ENCODE data around the gene COL8A1. TPM values are rescaled to one million over a fixed set of nuclear protein-coding genes. Genes with fewer than 3 reads are reported as not detected.

Gene COL8A1
- total and polyA plus RNA-seq, 7 experiments from 2014 or later = 0.13 to 0.24 (median 0.14) TPM; not detected in 3

GRCh38 chr3:99678896-99679295, 40.5 kb downstream of the COL8A1 start:
- no peaks in the 10 kb centered on the region for H3K4me1 Mint-ChIP-seq
- no peak overlapping the region for H3K27ac ChIP-seq (ENCODE audit: low read depth, low read length)
- no peaks in the 10 kb centered on the region for H3K36me3 Mint-ChIP-seq
- peaks cover 0 to 23% (median 13%) of the 10 kb centered on the region in 5 donors for H3K27me3 Mint-ChIP-seq
- no peak for ATAC-seq
- DNase-seq = no peak
- ChIA-PET POLR2A (no interaction called here), CTCF (no interaction called here)
- intact Hi-C loops (cut with micrococcal nuclease) = no loop called here
- no peaks in the 10 kb centered on the region for H3K9me3 ChIP-seq (ENCODE audit: control insufficient read depth in 2 of 3, low read length in 3 of 3)
- no peak overlapping the region for H3K27ac Mint-ChIP-seq
- H3K36me3 ChIP-seq (ENCODE audit: control insufficient read depth in 2 of 3, insufficient read depth in 3 of 3, low read length in 3 of 3) = no peaks in the 10 kb centered on the region
- no peak overlapping the region for H3K4me3 ChIP-seq (ENCODE audit: low read length)
- H3K4me1 ChIP-seq (ENCODE audit: control insufficient read depth in 2 of 2, insufficient read depth in 2 of 2, low read length in 2 of 2) = no peaks in the 10 kb centered on the region
- H3K4me3 Mint-ChIP-seq = no peak overlapping the region
- H3K9me3 Mint-ChIP-seq = peaks cover 0 to 3% (median 0%) of the 10 kb centered on the region in 11 donors
- no peaks in the 10 kb centered on the region for H3K27me3 ChIP-seq (ENCODE audit: control insufficient read depth in 2 of 2, insufficient read depth in 2 of 2, low read length in 2 of 2)

- intact Hi-C loops (cut with micrococcal nuclease) = loop anchor here in 1 of 2 donors (10.0 kb wide), 1 partner anchor 657 kb away; no protein-coding TSS in a partner anchor
- Mint-ChIP-seq H3K4me3 (no peak overlapping the region), H3K27ac (no peak overlapping the region), H3K9me3 (peaks cover 0 to 3% (median 0%) of the 10 kb centered on the region in 11 donors), H3K27me3 (peaks cover 0 to 14% (median 6%) of the 10 kb centered on the region in 5 donors), H3K4me1 (no peaks in the 10 kb centered on the region), H3K36me3 (no peaks in the 10 kb centered on the region)
- Histone ChIP-seq H3K27me3 (ENCODE audit: control insufficient read depth in 2 of 2, insufficient read depth in 2 of 2, low read length in 2 of 2) (no peaks in the 10 kb centered on the region), H3K27ac (ENCODE audit: low read depth, low read length) (no peak overlapping the region), H3K4me3 (ENCODE audit: low read length) (no peak overlapping the region), H3K4me1 (ENCODE audit: control insufficient read depth in 2 of 2, insufficient read depth in 2 of 2, low read length in 2 of 2) (no peaks in the 10 kb centered on the region), H3K36me3 (ENCODE audit: control insufficient read depth in 2 of 3, insufficient read depth in 3 of 3, low read length in 3 of 3) (no peaks in the 10 kb centered on the region), H3K9me3 (ENCODE audit: control insufficient read depth in 2 of 3, low read length in 3 of 3) (no peaks in the 10 kb centered on the region)
- POLR2A ChIA-PET = no interaction called here
- DNase-seq (no peak), ATAC-seq (no peak)
- CTCF ChIA-PET = no interaction called here
These were observed 43.1 kb downstream of the COL8A1 start for GRCh38 chr3:99681512-99681911.

- H3K27me3 Mint-ChIP-seq = peaks cover 0 to 18% (median 6%) of the 10 kb centered on the region in 5 donors
- no peaks in the 10 kb centered on the region for H3K36me3 Mint-ChIP-seq
- DNase-seq = no peak
- H3K4me3 ChIP-seq (ENCODE audit: low read length) = no peak overlapping the region
- peaks cover 0 to 3% (median 0%) of the 10 kb centered on the region in 11 donors for H3K9me3 Mint-ChIP-seq
- no peak overlapping the region for H3K4me3 Mint-ChIP-seq
- no peaks in the 10 kb centered on the region for H3K4me1 Mint-ChIP-seq
- no peaks in the 10 kb centered on the region for H3K27me3 ChIP-seq (ENCODE audit: control insufficient read depth in 2 of 2, insufficient read depth in 2 of 2, low read length in 2 of 2)
- ChIA-PET CTCF (no interaction called here), POLR2A (no interaction called here)
- H3K27ac ChIP-seq (ENCODE audit: low read depth, low read length) = no peak overlapping the region
- H3K27ac Mint-ChIP-seq = no peak overlapping the region
- H3K9me3 ChIP-seq (ENCODE audit: control insufficient read depth in 2 of 3, low read length in 3 of 3) = no peaks in the 10 kb centered on the region
- no peaks in the 10 kb centered on the region for H3K4me1 ChIP-seq (ENCODE audit: control insufficient read depth in 2 of 2, insufficient read depth in 2 of 2, low read length in 2 of 2)
- ATAC-seq = no peak
- intact Hi-C loops (cut with micrococcal nuclease) = loop anchor here in 1 of 2 donors (10.0 kb wide), 1 partner anchor 657 kb away; no protein-coding TSS in a partner anchor
- no peaks in the 10 kb centered on the region for H3K36me3 ChIP-seq (ENCODE audit: control insufficient read depth in 2 of 3, insufficient read depth in 3 of 3, low read length in 3 of 3)
These were observed 43.6 kb downstream of the COL8A1 start for GRCh38 chr3:99681976-99682375.

DNA sequence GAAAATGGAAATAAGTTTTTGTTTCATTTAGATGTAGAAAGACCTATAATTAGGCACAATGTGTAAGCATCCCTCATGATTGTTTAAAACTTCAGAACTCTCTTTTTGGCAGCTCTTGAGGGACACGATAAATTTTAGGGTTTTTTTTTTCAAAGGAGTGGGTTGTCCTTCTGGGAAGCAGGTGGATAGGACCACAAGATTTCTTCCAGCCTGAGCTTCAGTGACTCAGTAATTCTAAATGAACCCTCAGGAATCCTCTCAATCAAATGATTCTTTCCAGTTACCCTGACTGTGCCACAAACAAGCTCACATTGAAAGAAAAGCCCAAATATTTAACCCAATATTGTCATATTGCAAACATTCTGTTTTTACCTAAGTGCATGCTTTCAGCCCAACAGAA, 45.1 kb downstream of the COL8A1 start:
- no peak overlapping the region for H3K27ac Mint-ChIP-seq

DNA sequence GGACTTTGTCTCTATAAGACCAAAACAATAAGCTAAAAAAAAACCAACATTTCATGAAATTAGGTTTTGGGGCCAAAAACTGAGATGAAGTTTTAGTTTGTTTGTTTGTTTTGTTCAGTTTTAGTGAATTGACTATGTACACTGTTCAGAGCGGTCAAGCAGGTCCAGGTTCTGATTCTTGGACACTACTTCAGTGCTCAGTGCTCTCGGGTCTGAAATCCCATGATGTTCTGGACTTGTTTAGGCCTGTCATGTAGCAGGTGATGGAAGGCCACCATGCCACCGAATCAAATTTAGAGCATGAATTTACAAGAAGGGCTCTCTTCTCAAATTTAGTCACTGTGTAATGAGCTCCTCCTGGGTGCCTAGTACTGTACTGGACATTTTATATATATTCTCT, 45.5 kb downstream of the COL8A1 start:
- Histone ChIP-seq H3K27me3 (ENCODE audit: control insufficient read depth in 2 of 2, insufficient read depth in 2 of 2, low read length in 2 of 2) (no peaks in the 10 kb centered on the region), H3K36me3 (ENCODE audit: control insufficient read depth in 2 of 3, insufficient read depth in 3 of 3, low read length in 3 of 3) (no peaks in the 10 kb centered on the region), H3K9me3 (ENCODE audit: control insufficient read depth in 2 of 3, low read length in 3 of 3) (no peaks in the 10 kb centered on the region), H3K4me1 (ENCODE audit: control insufficient read depth in 2 of 2, insufficient read depth in 2 of 2, low read length in 2 of 2) (no peaks in the 10 kb centered on the region), H3K27ac (ENCODE audit: low read depth, low read length) (no peak overlapping the region), H3K4me3 (ENCODE audit: low read length) (no peak overlapping the region)
- intact Hi-C loops (cut with micrococcal nuclease) = loop anchor here in 1 of 2 donors (10.0 kb wide), 1 partner anchor 659 kb away; no protein-coding TSS in a partner anchor
- no peak overlapping the region for H3K27ac Mint-ChIP-seq
- H3K9me3 Mint-ChIP-seq = peaks cover 0 to 2% (median 0%) of the 10 kb centered on the region in 11 donors
- no peak for ATAC-seq
- POLR2A ChIA-PET = no interaction called here
- DNase-seq = no peak
- H3K4me3 Mint-ChIP-seq = no peak overlapping the region
- no peaks in the 10 kb centered on the region for H3K36me3 Mint-ChIP-seq
- CTCF ChIA-PET = no interaction called here
- H3K27me3 Mint-ChIP-seq = peaks cover 4 to 20% (median 8%) of the 10 kb centered on the region in 5 donors
- no peaks in the 10 kb centered on the region for H3K4me1 Mint-ChIP-seq

More for the DNA sequence above, 45.1 kb downstream of the COL8A1 start:
- Mint-ChIP-seq H3K4me3 (no peak overlapping the region), H3K9me3 (peaks cover 0 to 2% (median 0%) of the 10 kb centered on the region in 11 donors), H3K4me1 (no peaks in the 10 kb centered on the region), H3K27me3 (peaks cover 4 to 20% (median 6%) of the 10 kb centered on the region in 5 donors), H3K36me3 (no peaks in the 10 kb centered on the region)
- no peak overlapping the region for H3K4me3 ChIP-seq (ENCODE audit: low read length)
- no peaks in the 10 kb centered on the region for H3K9me3 ChIP-seq (ENCODE audit: control insufficient read depth in 2 of 3, low read length in 3 of 3)
- intact Hi-C loops (cut with micrococcal nuclease) = loop anchor here in 1 of 2 donors (10.0 kb wide), 1 partner anchor 659 kb away; no protein-coding TSS in a partner anchor
- CTCF ChIA-PET = interaction anchor here (1.0 kb wide), 1 partner anchor 30 kb away, joined by 3 read pairs; no protein-coding TSS in a partner anchor
- no peak overlapping the region for H3K27ac ChIP-seq (ENCODE audit: low read depth, low read length)
- no peaks in the 10 kb centered on the region for H3K27me3 ChIP-seq (ENCODE audit: control insufficient read depth in 2 of 2, insufficient read depth in 2 of 2, low read length in 2 of 2)
- POLR2A ChIA-PET = no interaction called here
- DNase-seq (no peak), ATAC-seq (no peak)
- no peaks in the 10 kb centered on the region for H3K36me3 ChIP-seq (ENCODE audit: control insufficient read depth in 2 of 3, insufficient read depth in 3 of 3, low read length in 3 of 3)
- H3K4me1 ChIP-seq (ENCODE audit: control insufficient read depth in 2 of 2, insufficient read depth in 2 of 2, low read length in 2 of 2) = no peaks in the 10 kb centered on the region

- intact Hi-C loops (cut with micrococcal nuclease) = loop anchor here in 1 of 2 donors (5.0 to 10.0 kb wide), 2 partner anchors 660 to 1642 kb away; no protein-coding TSS in a partner anchor
- ATAC-seq = no peak
These were observed 46.2 kb downstream of the COL8A1 start for GRCh38 chr3:99684644-99685043.

DNA sequence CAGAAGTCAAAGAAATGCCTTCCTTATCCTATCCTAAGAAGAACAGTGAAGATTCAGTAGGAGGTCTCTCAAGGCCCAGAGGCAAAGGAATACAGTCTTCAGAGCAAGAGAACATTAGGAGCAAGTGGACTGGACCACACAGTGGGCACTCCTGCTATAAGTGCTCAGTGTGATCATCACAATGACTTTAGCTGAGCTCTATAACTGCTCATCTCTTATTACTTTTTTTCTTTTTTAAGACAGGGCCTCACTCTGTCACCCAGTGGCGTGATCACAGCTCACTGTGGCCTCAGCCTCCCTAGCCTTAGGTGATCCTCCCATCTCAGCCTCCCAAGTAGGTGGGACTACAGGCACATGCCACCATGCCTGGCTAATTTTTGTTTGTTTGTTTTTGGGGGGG, 48.1 kb downstream of the COL8A1 start:
- intact Hi-C loops (cut with micrococcal nuclease) = loop anchor here (2.0 to 10.0 kb wide), 3 partner anchors 662 to 1648 kb away; no protein-coding TSS in a partner anchor
- H3K9me3 Mint-ChIP-seq = peaks cover 0 to 2% (median 0%) of the 10 kb centered on the region in 11 donors
- H3K27ac Mint-ChIP-seq = no peak overlapping the region
- Histone ChIP-seq H3K4me1 (ENCODE audit: control insufficient read depth in 2 of 2, insufficient read depth in 2 of 2, low read length in 2 of 2) (no peaks in the 10 kb centered on the region), H3K4me3 (ENCODE audit: low read length) (no peak overlapping the region), H3K27me3 (ENCODE audit: control insufficient read depth in 2 of 2, insufficient read depth in 2 of 2, low read length in 2 of 2) (no peaks in the 10 kb centered on the region), H3K27ac (ENCODE audit: low read depth, low read length) (no peak overlapping the region), H3K36me3 (ENCODE audit: control insufficient read depth in 2 of 3, insufficient read depth in 3 of 3, low read length in 3 of 3) (no peaks in the 10 kb centered on the region), H3K9me3 (ENCODE audit: control insufficient read depth in 2 of 3, low read length in 3 of 3) (no peaks in the 10 kb centered on the region)
- ATAC-seq (no peak), DNase-seq (no peak)
- ChIA-PET CTCF (interaction anchor here (1.4 kb wide), 1 partner anchor 869 kb away, joined by 4 read pairs; no protein-coding TSS in a partner anchor), POLR2A (no interaction called here)
- peaks cover 4 to 20% (median 9%) of the 10 kb centered on the region in 5 donors for H3K27me3 Mint-ChIP-seq
- H3K4me1 Mint-ChIP-seq = no peaks in the 10 kb centered on the region
- no peak overlapping the region for H3K4me3 Mint-ChIP-seq
- no peaks in the 10 kb centered on the region for H3K36me3 Mint-ChIP-seq

More at GRCh38 chr3:99684644-99685043, 46.2 kb downstream of the COL8A1 start:
- no peak overlapping the region for H3K4me3 ChIP-seq (ENCODE audit: low read length)
- peaks cover 0 to 2% (median 0%) of the 10 kb centered on the region in 11 donors for H3K9me3 Mint-ChIP-seq
- no peaks in the 10 kb centered on the region for H3K27me3 ChIP-seq (ENCODE audit: control insufficient read depth in 2 of 2, insufficient read depth in 2 of 2, low read length in 2 of 2)
- H3K4me3 Mint-ChIP-seq = no peak overlapping the region
- no peak overlapping the region for H3K27ac Mint-ChIP-seq
- ChIA-PET CTCF (no interaction called here), POLR2A (no interaction called here)
- H3K9me3 ChIP-seq (ENCODE audit: control insufficient read depth in 2 of 3, low read length in 3 of 3) = no peaks in the 10 kb centered on the region
- H3K27me3 Mint-ChIP-seq = peaks cover 4 to 20% (median 9%) of the 10 kb centered on the region in 5 donors
- no peaks in the 10 kb centered on the region for H3K36me3 Mint-ChIP-seq
- no peak for DNase-seq
- no peak overlapping the region for H3K27ac ChIP-seq (ENCODE audit: low read depth, low read length)
- H3K4me1 ChIP-seq (ENCODE audit: control insufficient read depth in 2 of 2, insufficient read depth in 2 of 2, low read length in 2 of 2) = no peaks in the 10 kb centered on the region
- H3K36me3 ChIP-seq (ENCODE audit: control insufficient read depth in 2 of 3, insufficient read depth in 3 of 3, low read length in 3 of 3) = no peaks in the 10 kb centered on the region
- no peaks in the 10 kb centered on the region for H3K4me1 Mint-ChIP-seq
